Activated CD8-positive, alpha-beta memory T cell treated with anti-CD3 and anti-CD28 coated beads, Interleukin-2, amount 50 U/mL, for 4 hours (primary cell): Measurements from ENCODE around the gene GRAMD2B.
"Not testable (repeated sequence)": the region's sequence is repeated elsewhere in the genome, so short reads cannot be mapped to it uniquely, and the experiment has no call there.

Experiments used
- DNase-seq: peaks from one replicate; pipeline ENCODE4 v3.0.0-alpha.2; 2020

GRAMD2B gene, protein sequence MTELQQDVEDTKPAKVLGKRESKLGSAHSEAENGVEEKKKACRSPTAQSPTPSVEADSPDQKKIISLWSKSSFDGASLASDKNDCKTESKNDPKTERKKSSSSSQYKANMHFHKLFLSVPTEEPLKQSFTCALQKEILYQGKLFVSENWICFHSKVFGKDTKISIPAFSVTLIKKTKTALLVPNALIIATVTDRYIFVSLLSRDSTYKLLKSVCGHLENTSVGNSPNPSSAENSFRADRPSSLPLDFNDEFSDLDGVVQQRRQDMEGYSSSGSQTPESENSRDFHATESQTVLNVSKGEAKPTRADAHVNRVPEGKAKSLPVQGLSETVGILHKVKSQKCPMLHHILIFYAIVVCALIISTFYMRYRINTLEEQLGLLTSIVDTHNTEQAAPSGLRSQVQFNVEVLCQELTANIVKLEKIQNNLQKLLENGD

GRCh38 chr5:126422994-126423788 is at the start of gene GRAMD2B:
TSS of gene GRAMD2B (plus strand) at chr5:126423409. CDS start at chr5:126423607, 198 bp downstream.
- DNase-seq: peak; percentile 59

DNA sequence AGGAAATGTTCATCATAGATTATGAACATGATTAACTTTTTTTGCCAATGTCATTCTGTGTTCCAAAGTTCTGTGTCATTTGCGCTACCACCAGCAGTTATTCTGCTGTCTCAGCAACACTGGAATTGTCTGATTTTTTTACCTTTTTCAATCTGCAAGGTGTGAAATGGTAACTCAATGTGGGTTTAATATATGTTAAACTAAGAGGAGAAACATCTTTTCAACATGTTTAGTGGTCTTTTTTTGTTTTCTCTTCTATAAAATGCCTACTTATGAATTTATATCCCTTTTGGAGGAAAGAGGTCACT is 49.1 kb upstream of the GRAMD2B start:
- DNase-seq: no peak

GRCh38 chr5:126376443-126376842 is 46.8 kb upstream of the GRAMD2B start:
- DNase-seq: no peak

DNA sequence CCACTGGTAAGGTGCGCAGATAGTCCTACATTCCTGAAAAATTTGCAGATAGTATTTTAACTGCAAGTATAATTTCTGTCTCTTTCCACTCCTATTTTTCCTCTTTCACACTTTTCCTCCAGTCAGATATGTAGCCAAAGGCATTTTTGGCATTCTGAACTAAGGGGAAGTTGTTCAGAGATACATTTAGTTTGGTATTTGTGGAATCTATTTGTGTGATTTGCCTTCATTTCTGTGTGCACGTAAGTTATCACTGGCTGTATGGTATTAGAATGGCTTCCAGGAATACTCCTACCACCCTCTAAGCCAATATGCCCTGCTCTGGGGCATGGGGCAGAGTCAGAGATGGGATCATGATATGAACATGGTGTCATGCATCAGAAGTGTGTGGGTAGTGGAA is 45.8 kb upstream of the GRAMD2B start:
- no peak for DNase-seq

GRCh38 chr5:126380316-126380715 is 42.9 kb upstream of the GRAMD2B start:
- DNase-seq: not testable (repeated sequence)

- no peak for DNase-seq
Observed at GRCh38 chr5:126383246-126383645, 40.0 kb upstream of the GRAMD2B start.

- no peak for DNase-seq
Observed at GRCh38 chr5:126383776-126384175, 39.4 kb upstream of the GRAMD2B start.

GRCh38 chr5:126384985-126385384 is 38.2 kb upstream of the GRAMD2B start:
- DNase-seq: no peak

- DNase-seq: no peak
Observed at GRCh38 chr5:126385524-126386502, 37.4 kb upstream of the GRAMD2B start.

- no peak for DNase-seq
Observed at GRCh38 chr5:126389179-126389578, 34.0 kb upstream of the GRAMD2B start.

DNA sequence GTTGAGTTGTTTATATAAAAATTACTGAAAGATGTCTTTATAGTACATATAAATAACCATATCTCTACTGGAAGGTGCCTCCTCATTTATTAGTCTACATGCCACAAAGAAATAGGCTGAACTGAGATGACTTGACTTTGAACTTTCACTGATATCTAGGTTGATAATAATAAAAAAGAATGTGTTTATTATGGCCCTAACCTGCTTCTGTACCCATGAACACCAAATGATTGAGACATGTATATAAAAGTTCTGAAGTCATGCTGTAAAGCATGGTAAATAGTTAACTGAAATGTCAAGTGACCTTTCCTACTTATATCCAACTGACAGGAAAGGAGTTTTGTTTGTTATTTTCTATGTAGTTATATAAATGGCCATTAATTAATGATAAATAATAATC is 33.2 kb upstream of the GRAMD2B start:
- DNase-seq: no peak

DNA sequence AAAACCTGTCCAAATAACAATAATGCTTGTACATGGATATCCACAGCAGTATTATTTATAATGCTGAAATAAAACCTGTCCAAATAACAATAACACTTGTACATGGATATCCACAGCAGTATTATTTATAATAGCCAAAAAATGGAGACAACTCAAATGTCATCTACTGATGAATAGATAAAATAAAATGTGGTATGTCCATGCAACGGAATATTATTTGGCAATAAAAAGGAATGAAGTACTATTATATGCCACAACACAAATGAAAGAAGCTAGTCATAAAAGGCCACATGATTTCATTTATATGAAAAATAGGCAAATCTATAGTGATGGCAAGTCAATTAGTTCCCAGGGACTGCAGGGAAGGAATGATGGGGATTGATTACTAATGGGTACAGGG is 31.8 kb upstream of the GRAMD2B start:
- no peak for DNase-seq

DNA sequence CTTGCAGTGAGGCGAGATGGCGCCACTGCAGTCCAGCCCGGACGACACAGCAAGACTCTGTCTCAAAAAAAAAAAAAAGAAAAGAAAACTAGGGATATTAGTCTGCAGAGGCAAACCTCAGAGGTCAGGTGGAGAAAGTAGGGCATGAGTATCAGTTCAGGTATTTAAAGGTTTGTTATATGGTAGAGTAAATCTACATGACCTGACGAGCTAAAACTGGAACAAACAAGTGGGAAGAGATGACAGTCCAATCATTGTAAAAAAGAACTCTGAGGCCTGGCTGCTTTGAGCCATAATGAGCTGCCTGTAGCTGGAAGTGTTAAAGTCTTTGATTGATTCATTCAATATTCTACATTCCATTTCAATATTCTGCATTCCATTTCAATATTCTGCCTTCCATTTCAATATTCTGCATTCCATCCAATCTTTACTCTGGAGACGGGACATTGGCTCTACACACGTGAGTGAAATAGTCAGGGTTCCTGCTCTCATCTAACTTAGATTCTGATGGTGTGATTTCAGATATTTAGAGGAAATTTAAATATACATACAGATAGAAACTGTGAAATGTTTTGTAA is 28.9 kb upstream of the GRAMD2B start:
- DNase-seq: no peak

DNA sequence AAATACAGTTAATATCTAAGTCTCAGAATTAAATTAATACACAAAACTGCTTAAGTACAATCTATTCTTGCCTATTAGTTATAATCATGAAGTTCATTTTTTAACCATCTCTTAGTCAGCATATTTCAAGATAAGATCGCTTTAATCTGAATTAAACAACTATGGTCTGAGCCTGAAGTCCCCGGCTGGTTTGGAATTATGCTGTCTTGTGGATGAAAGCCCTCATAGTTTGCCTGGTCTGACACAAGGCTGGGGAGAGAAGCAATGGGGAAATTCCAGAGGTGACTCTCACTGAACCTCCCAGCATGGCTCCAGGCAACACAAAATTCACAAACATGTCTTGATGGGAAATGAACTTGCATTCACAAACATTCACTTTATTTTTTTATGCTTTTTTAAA is 28.0 kb upstream of the GRAMD2B start:
- no peak for DNase-seq

- DNase-seq: no peak
Observed at GRCh38 chr5:126395605-126396004, 27.6 kb upstream of the GRAMD2B start.

- not testable (repeated sequence) for DNase-seq
Observed at GRCh38 chr5:126396721-126397120, 26.5 kb upstream of the GRAMD2B start.

DNA sequence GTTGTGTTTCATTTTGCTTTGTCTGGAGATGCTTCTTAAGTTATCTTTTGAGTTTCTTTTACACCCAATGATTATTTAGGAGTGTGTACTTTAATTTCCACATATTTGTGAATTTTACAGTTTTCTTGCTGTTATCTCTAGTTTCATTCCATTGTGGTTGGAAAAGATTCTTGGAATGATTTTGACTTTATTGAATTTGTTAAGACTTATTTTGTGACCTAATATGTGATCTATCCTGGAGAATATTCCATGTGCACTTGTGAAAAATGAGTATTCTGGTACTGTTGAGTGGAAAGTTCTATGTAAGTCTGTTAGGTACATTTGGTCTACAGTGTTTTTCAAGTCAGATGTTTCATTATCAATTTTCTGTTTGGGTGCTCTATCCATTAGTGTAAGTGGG is 24.4 kb upstream of the GRAMD2B start:
- no peak for DNase-seq

GRCh38 chr5:126400621-126401251 is 22.5 kb upstream of the GRAMD2B start:
- DNase-seq: no peak

DNA sequence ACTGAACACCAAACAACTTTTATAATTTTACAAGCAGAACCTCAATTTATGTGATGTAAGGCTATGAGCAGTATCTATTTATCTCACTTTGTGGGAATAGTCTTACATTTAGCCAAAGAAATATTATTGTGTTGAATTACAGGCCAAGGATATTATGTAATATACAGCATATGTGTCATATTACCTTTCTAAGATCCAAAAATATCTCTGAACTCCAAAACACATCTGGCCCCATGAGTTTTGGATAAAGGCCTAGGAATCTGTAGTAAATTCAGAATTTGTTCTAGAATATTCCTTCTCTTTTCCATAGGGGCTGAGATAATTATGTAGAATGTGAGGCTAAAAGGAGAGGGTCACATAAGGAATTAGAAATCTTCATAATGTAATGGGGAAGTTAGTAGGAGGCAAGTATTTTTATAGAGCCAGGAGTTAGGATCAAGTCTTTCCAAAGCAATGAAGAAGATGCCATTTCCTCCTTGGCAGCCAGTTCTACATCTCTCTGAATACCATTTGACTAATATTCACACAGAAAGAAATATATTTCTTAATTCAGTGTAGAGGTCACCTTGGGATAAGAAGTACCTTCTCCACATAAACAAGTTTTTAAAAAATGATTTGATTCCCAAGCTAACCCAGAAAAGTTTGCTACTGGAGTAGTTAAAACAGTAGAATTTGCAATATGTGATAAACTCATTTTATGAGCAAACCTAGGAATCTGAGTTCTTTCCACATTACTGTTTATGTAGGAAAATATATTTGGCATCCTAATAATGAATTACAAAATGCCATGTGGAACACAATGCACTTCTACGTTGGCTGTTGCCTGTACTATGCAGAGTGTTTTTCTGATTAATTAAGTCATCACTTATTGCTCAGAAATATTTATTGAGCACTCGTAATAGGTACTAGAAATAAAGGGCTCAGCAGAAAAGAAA is 20.3 kb upstream of the GRAMD2B start:
- DNase-seq: no peak

DNA sequence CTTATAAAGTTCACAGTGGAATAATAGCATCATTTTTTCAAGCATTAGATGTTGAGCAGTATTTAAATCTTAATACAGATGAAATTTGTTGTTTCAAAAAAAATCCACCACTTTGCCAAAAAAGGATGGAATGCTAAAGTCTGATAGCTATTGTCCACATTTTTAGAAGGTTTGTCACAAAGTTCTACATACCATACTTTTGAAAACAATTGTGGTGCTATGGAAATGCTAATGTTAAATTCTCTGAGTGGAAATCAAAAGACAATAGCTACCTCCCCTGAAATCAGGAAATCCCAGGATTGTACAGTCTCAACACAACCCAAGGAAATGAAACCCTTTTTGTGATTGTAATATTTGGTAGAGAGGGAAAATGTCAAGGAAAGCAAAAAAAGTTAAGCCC is 19.3 kb upstream of the GRAMD2B start:
- no peak for DNase-seq

DNA sequence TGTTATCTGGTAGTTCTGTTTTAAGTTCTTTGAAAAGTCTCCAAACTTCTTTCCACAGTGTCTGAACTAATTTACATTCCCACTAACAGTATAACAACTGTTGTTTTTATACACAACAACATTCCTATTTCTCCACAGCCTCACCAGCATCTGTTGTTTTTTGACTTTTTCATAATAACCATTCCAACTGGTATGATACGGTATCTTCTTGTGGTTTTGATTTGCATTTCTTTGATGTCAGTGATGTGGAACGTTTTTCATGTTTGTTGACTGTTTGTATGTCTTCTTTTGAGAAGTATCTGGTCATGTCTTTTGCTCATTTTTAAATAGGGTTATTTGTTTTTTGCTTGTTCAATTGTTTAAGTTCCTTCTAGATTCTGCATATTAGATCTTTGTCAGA is 12.6 kb upstream of the GRAMD2B start:
- DNase-seq: no peak
